D341Med (cell line): ENCODE results near the gene GPX2.
A peak's percentile ranks its signal among the peaks of the same experiment; 100 is the strongest.

ENCODE experiments used
- DNase-seq: peaks from one replicate; pipeline ENCODE4 v3.0.0; 2012; ENCODE audit warnings: low spot score

The GPX2 gene

GRCh38 chr14:64942531-64943111 lies at the start of gene GPX2:
GPX2 (minus strand) TSS chr14:64942745; CDS start chr14:64942726, 19 bp downstream.
- DNase-seq: no peak

GRCh38 chr14:64990939-64991338 lies 48.4 kb upstream of the GPX2 start:
- DNase-seq: no peak

- no peak for DNase-seq
Measured at GRCh38 chr14:64990296-64990695, 47.8 kb upstream of the GPX2 start.

- no peak for DNase-seq
Measured at GRCh38 chr14:64987438-64987767, 44.9 kb upstream of the GPX2 start.

- peak; percentile 96 for DNase-seq
Measured at GRCh38 chr14:64986648-64987437, 44.3 kb upstream of the GPX2 start, which contains the start of gene FNTB. FNTB (plus strand) TSS chr14:64986895; CDS start chr14:64986954, 59 bp downstream.

- peak; percentile 50 for DNase-seq
Measured at GRCh38 chr14:64983439-64984310, 41.1 kb upstream of the GPX2 start.

GRCh38 chr14:64979336-64980074 lies 37.0 kb upstream of the GPX2 start:
- DNase-seq: no peak

- no peak for DNase-seq
Measured at GRCh38 chr14:64974563-64974962, 32.0 kb upstream of the GPX2 start.

- DNase-seq: no peak
Measured at GRCh38 chr14:64973826-64974225, 31.3 kb upstream of the GPX2 start.

- DNase-seq: no peak
Measured at GRCh38 chr14:64973026-64973442, 30.5 kb upstream of the GPX2 start.

GRCh38 chr14:64971943-64972791 lies 29.6 kb upstream of the GPX2 start, which contains the start of gene RAB15:
RAB15 (minus strand) TSS chr14:64972336; CDS start chr14:64972076, 260 bp downstream.
- peak; percentile 85 for DNase-seq

- DNase-seq: no peak
Measured at GRCh38 chr14:64971491-64971942, 29.0 kb upstream of the GPX2 start.

GRCh38 chr14:64970776-64971477 lies 28.4 kb upstream of the GPX2 start:
- DNase-seq: no peak

- no peak for DNase-seq
Measured at GRCh38 chr14:64970041-64970440, 27.5 kb upstream of the GPX2 start.

- DNase-seq: no peak
Measured at GRCh38 chr14:64968651-64969050, 26.1 kb upstream of the GPX2 start.

GRCh38 chr14:64968167-64968566 lies 25.6 kb upstream of the GPX2 start:
- DNase-seq: no peak

GRCh38 chr14:64966976-64967375 lies 24.4 kb upstream of the GPX2 start:
- DNase-seq: no peak

GRCh38 chr14:64965356-64966000 lies 22.9 kb upstream of the GPX2 start:
- no peak for DNase-seq

GRCh38 chr14:64963611-64964010 lies 21.1 kb upstream of the GPX2 start:
- no peak for DNase-seq
